AG10803 (cell line): Measurements from ENCODE around the gene BIRC6.

Experiments used
- DNase-seq: peaks from one replicate; pipeline ENCODE4 v3.0.0; 2010; ENCODE audit warnings: low read depth
- H3K4me3 ChIP-seq: 2 replicates; pipeline ENCODE4 v1.5.1; 2011; ENCODE audit warnings: mild to moderate bottlenecking, low read length, control low read depth
- CTCF ChIP-seq: conservative IDR thresholded peaks from 2 replicates; pipeline ENCODE4 v1.5.1; 2011; ENCODE audit warnings: mild to moderate bottlenecking, low read length, control low read depth, inconsistent platforms

BIRC6 gene

GRCh38 chr2:32652555-32653209 lies 295.9 kb downstream of the BIRC6 start:
- no peak for DNase-seq
- no peak overlapping the region for H3K4me3 ChIP-seq
- no peak for TF ChIP-seq CTCF

DNA sequence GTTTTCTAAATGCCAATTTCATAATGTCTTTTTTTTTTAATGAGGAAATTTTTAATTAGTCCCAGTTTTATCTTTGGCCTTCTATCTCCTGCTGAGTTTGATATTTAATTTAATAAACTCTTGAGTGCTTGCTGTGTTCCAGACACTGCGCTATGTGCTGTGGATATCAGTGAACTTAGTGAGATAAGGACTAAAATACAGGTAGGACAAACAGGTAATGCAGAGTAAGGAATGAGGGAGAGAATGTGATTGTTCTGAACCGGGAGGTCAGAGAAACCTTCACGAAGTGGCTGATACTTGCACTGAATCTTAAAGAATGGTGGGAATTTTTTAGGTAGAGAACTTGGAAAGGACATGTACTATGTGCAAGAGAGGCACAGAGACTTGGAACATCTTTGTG lies 299.2 kb downstream of the BIRC6 start:
- DNase-seq, result no peak
- no peak for TF ChIP-seq CTCF
- H3K4me3 ChIP-seq, result no peak overlapping the region

DNA sequence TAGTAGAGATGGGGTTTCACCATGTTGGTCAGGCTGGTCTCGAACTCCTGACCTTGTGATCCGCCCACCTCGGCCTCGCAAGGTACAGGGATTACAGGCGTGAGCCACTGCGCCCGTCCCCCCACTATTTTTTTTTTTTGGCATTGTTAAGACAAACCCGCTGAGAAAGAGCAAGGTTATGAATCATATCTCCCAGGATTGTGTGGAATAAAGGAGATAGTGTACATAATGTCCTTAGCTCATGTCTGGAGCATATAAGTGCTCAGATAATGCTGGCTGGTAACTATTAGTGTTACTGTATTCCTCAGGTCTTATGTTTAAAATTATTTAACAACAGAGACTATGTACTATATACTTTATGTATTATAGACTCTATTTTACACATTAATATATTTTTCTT lies 307.0 kb downstream of the BIRC6 start:
- no peak overlapping the region for H3K4me3 ChIP-seq
- TF ChIP-seq CTCF, result no peak
- no peak for DNase-seq

DNA sequence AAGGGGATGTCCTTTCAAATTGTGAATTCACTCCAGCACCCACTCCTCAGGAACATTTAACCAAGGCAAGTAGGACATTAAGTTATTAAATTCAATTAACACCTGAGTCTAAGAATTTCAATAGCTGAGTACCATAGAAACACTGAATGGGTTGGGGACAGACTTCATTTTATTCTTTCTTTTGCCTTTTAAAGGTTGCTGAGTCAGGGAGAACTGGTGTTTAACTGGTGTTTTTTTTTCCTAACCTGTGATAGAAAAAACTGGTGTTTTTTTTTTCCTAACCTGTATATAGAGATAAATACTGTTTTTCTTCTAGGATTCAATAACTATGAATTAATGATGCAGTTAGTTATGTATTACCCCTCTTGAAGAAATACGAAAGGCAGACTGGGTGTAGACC lies 309.9 kb downstream of the BIRC6 start:
- TF ChIP-seq CTCF, result no peak

GRCh38 chr2:32668254-32668653 lies 311.4 kb downstream of the BIRC6 start:
- TF ChIP-seq CTCF, result no peak
- H3K4me3 ChIP-seq, result no peak overlapping the region
- no peak for DNase-seq

More for the DNA sequence above, 309.9 kb downstream of the BIRC6 start:
- DNase-seq, result no peak
- H3K4me3 ChIP-seq, result no peak overlapping the region
